Adipose tissue (tissue), 3 donors: ENCODE measurements around the gene GGT7. TPM values are rescaled to one million over a fixed set of nuclear protein-coding genes. Genes with fewer than 3 reads are reported as not detected.
"Not testable (repeated sequence)": the region's sequence is repeated elsewhere in the genome, so short reads cannot be mapped to it uniquely, and the experiment has no call there.

ENCODE experiments used
- H3K27ac ChIP-seq: one replicate; pipeline ENCODE4 v1.5.1; 2013; ENCODE audit warnings: low read depth, low read length
- WGBS, 3 donors: extraction: QIAGEN DNeasy Blood & Tissue Kit; methylation state at CpG; one replicate each; pipeline ENCODE4 v1.1.7; 2013; 5-methylcytosine and 5-hydroxymethylcytosine counted together
- polyA plus RNA-seq, 3 donors: library from polyadenylated mRNA; stranded (reverse); fragments of 200-250 nt; gene quantifications; one replicate each; pipeline ENCODE4 v1.2.3, GENCODE V29; 2013
- donor health status: healthy with polysubstance abuse.
- donor health status: Bipolar disorder and iron deficiency.
- donor health status: healthy.

GGT7 gene
- polyA plus RNA-seq, 3 donors, result 8.1 to 12.8 (median 11.7) TPM

DNA sequence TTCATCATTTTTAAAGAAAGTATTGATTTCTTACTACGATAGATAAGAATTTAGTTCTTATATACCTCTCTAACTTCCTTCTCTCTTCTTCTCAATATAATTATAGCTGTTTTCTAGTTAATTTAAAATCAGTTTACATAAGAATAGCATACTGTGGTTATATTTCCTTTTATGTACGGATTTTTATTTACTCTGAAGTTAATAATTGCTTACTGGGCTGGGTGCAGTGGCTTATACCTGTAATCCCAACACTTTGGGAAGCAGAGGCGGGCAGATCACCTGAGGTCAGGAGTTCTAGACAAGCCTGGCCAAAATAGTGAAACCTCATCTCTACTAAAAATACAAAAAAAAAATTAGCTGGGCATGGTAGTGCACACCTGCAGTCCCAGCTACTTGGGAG lies 13.5 kb upstream of the GGT7 start:
- 38 to 93% (median 91%) methylated on average over 3 of the region's 3 CpGs for WGBS, 3 donors
- H3K27ac ChIP-seq, result no peak overlapping the region

DNA sequence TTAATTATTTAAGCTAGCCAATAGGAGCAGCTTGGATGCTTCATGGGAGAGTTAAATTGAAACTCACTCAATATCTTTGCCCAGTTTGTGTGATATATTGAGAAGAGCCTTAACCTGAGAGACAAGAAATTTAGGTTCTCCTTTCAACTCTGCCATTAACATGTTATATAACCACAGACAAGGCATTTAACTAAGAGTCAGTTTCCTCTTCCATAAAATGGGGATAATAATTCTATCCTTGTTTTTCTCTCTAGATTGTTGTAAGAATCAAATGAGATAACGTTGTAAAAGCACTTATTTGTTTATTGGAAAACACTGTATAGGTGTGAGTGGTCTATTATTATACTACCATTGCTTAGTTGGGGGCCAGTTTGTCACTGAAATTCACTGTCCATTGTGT lies 11.6 kb upstream of the GGT7 start:
- H3K27ac ChIP-seq, result no peak overlapping the region
- WGBS, 3 donors, result 76 to 88% (median 81%) methylated on average over 1 of the region's 1 CpG

DNA sequence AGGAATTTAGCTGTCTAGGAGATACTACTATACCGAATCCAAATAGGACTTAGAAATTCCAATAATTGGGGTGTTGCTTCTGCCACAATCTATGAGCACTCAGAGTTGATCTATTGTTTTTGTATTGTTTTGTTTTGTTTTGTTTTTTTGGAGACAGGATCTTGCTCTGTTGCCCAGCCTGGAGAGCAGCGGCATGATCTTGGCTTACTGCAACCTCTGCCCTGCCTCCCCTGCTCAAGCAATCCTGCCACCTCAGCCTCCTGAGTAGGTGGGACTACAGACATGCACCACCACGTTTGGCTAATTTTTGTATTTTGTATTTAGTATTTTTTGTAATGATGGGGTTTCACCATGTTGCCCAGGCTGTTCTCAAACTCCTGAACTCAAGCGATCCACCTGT lies 11.2 kb upstream of the GGT7 start:
- no peak overlapping the region for H3K27ac ChIP-seq

DNA sequence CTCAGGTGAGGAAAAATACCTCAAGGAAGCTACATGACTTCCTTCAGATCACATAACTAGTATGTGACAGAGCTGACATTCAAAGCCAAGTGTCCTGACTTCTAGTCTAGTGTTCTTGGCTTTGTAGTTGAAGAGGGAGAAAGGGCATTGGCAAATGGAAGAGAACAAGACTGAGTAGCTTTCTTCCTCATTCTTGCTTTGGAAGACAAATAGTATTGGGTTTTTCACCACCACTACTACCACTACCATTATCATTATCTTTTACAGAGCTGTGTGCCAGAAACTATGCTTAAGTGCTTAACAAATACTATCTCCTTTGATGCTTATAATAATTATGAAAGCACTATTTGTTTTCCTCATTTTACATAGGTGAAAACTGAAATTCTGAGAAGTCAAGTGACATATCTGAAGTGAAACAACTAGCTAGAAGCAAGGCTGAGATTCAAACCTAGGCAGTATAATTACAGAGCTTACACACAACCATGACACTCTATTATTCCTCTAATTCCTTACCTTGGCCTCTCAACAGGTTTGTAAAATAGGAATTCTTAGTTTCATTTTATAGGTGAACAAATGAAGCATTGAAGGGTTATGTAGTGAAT lies 10.5 kb upstream of the GGT7 start:
- H3K27ac ChIP-seq, result no peak overlapping the region

More for the DNA sequence above, 11.2 kb upstream of the GGT7 start:
- 86 to 94% (median 91%) methylated on average over 4 of the region's 4 CpGs for WGBS, 3 donors

DNA sequence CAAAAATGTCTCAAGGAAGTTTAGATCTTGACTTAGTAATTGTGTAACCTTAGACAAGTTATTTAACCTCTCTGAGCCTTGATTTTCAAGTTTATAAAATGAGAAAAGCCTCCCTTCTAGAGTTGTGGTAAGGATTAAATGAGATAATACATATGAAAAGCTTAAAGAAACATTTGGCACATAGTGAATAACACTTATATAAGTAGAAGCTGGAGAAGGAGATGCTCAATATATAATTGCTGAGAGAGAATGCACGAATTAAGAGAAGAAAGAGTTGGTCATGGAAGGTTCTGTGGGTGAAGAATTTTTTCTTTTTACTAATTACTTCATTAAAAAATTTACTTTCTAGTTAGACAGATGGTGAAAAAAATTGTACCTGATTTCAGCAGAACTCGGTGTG lies 9.0 kb upstream of the GGT7 start:
- 50 to 70% (median 50%) methylated on average over 2 of the region's 2 CpGs for WGBS, 3 donors
- H3K27ac ChIP-seq, result no peak overlapping the region

DNA sequence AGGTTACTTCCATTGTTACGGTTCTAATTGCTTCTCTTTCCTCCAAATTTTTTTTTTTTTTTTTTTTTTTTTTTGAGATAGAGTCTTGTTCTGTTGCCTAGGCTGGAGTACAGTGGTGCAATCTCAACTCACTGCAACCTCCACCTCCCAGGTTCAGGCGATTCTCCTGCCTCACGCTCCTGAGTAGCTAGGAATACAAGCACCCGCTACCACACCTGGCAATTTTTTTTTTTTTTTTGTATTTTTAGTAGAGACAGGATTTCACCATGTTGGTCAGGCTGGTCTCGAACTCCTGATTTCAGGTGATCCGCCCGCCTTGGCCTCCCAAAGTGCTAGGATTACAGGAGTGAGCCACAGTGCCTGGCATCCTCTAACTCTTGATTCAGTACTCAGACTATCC lies 8.3 kb upstream of the GGT7 start:
- 81 to 88% (median 85%) methylated on average over 7 of the region's 7 CpGs for WGBS, 3 donors
- H3K27ac ChIP-seq, result not testable (repeated sequence)

DNA sequence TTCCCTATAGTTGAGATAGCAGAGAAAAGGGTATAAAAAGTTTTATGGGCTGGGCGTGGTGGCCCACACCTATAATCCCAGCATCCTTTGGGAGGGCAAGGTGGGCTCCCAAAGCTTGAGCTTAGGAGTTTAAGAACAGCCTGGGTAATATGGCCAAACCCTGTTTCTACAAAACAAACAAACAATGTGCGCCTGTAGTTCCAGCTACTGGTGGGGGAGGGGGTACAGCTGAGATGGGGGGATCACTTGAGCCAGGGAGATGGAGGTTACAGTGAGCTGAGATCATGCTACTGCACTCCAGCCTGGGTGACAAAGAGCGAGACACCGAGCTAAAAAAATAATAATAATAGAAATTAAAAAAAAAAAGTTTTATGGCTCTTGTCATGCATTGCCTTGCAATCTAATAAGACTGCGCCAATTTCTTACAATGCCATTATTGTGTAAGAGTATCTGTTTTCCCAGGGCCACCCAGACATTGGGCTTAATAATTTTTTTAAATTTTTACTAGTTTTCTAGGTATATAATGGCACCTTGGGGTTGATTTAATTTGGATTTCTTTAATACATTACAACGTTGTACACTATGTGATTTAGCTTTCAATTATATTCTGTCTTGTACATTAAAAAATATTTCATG lies 7.7 kb upstream of the GGT7 start:
- 75 to 88% (median 83%) methylated on average over 6 of the region's 6 CpGs for WGBS, 3 donors
- H3K27ac ChIP-seq, result no peak overlapping the region

DNA sequence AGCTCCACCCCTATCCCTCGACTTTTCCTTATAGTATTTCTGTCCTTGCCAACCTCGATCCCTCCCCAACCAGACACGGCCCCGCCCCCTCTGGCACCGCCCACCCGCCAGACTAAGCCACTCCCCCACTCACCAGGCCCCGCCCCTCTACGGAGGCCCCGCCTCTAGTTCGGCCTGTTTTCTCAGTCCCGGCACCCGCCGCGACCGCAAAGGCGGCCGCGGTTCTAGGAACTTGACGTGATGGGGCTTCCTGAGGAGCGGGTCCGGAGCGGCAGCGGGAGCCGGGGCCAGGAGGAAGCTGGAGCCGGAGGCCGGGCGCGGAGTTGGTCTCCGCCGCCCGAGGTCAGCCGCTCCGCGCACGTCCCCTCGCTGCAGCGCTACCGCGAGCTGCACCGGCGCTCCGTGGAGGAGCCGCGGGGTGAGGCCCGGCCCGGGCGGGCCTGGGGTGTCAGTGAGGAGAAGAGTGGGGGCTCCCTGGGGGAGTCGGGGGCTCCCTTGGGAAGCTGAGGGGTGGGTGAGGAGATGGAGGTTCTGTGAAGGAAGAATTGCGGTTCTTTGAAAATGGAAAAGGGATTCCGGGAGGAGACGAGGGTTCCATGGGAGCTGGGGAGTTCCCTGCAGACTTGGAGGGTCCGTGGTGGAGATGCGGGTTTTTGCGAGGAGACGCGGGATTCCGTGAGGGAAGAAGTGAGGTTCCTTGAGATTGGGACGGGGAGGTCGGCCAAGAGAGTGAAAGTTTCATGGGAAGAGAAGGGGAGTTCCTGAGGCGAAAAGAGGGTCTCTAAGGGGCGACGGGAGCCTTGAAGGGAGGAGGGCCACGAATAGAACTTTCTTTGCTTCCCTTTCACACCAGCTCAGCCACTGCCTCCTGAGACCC lies 4.0 kb upstream of the GGT7 start, which contains the start of gene ACSS2:
Gene ACSS2, plus strand, starts transcription at position 207 of the 877 bp plus-strand sequence. Its CDS starts 34 bp downstream, at position 241.
- no peak within 1 kb of the TSS for H3K27ac ChIP-seq
- 0 to 1% (median 1%) methylated on average over 61 to 63 of the region's 63 CpGs for WGBS, 3 donors

DNA sequence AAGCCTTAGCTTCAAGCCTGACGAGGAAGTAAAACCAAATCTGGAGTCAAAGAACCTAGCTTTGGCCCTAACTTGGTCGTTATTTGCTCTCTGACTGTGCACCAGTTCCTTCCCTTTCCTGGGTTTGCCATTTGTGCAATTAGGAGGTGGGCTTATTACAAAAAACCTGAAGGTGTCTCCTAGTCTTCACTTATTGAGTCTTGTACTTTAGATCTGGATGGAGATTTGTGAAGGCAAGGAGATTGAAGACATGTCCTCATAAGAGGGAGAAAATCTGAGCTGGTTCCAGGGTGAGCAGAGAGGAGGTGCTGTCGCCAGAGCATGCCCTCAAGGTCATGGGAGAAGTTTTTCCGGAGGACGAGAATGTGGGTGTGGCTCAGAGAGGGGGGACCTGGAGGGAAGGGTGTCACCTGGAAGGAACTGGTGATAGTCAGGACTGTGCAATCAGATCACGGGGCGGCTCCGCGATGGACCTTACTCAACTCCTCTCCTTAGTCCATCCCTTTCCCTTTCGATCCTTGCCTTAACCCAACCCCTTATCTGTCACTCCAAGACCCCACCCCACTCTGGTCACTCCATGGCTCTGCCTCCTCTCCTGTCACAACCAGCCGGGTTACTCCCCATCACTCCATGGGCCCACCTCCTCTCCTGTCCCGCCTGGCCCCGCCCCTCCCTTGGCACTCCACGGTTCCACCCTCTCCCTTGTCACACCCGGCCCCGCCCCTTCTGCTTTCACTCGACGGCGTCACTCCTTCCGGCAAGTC lies 3.2 kb upstream of the GGT7 start:
- WGBS, 3 donors, result 3 to 4% (median 4%) methylated on average over 20 of the region's 20 CpGs
- no peak overlapping the region for H3K27ac ChIP-seq

DNA sequence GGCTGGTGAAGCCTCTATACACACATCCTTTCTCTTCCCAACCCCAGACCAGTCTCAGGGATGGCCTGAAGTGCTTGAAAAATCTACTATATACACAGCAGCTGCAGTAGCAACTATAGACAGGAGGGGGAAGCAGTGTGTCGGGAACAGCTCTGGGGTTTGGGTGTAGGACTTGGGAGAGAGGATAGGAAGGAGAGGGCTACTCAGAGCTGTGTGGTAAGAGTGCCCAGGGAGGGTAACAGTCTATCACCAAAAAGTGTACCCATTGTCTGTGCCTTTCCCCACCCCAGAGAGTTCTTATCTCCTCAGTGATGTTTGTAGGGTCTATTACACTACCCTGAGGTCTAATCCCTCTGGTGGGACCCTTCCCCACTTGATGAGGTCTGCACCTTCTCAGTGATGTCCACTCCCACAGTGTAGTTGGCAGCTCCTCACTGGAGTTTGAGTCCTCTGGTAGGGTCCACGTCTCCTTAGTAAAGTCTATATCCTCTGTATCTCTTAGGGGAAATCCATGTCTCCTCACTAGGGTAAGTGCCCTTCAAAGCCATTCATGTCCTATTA lies 1.5 kb upstream of the GGT7 start:
- WGBS, 3 donors, result 24 to 27% (median 26%) methylated on average over 2 of the region's 2 CpGs
- H3K27ac ChIP-seq, result no peak overlapping the region

DNA sequence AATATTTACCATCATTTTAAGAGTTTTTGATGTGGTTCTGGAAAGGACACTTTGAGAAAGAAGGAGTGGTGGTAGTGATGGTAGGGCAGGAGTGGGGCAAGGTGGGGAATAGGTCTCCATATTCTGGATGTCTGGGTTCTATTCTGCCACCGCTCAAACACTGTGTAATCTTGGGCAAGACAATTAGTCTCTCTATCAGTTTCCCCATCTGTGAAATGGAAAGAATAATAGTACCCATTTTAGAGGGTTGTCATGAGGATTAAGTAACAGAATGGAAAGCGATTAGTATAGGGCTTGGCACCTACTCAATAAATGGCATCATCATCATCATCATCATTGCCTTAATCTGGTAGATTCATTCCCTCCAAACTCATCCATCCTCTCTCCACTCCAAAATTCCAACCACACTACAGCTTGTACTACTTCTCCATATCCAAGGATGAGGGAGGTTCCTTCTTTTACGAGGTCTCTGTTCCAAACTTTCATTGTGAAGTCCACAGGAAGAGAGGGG lies 982 bp upstream of the GGT7 start:
- H3K27ac ChIP-seq, result no peak overlapping the region
- WGBS, 3 donors, result 50 to 51% (median 51%) methylated on average over 3 of the region's 3 CpGs

DNA sequence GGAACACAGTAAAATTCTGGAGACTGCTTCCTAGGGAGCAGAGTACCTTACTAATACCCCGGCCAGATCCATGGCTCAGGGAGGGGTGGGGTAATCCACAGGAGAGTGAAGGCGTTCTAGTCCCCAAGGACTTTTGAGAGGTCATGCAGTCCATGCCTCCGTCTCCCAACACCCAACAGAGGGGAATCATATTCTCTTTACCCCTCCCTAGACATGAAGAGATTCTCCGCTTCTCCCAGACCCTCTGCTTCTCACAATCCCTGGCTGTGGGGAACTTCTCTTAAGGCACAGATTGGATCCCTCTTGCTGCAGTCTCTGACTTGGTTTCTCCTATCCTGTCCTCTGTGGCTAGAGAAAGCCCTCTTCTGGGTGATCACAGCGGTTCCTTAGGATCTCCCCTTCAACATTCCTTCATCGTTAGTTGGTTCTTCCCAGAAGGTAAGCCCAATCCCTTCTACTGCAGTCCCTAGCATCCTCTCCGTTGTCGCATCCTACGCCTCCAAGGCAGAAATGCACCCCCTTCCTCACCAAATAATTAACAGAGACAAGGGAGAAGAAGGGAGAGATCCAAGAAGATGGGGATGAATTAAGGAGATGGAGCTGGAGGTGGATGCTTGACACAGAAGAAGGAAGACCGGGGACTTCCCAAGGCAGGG lies 562 bp downstream of the GGT7 start:
- H3K27ac ChIP-seq, result no peak overlapping the region
- WGBS, 3 donors, result 32 to 52% (median 47%) methylated on average over 10 of the region's 10 CpGs

DNA sequence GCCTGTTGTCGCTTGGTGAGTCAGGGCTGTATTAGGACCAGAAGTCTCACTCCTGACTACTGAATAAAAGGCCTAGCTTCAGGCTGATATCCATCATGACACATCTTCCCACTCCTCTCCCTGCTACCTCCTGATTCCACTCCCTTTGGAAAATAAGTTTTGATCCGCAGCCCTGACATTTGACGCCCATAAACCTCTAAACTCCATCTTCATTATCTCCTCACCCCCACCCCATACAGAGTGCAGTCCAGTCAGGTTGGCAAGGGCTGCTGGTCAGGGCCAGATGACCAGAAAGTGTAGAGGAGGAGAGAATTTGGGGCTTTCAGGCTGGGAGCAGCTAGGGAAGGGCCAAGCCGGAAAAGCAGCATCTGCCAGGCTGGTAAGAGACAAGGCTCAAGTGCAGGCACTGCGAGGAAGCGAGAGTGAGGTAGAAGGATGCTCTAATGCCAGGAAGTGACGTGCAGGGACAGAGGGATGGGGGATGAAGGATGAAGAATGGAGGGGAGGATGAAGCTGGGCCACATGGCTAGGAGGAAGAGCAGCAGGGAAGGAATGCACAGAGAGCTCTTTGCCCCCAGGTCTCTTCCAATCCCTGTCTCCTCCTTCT lies 1.2 kb downstream of the GGT7 start:
- 93 to 96% (median 94%) methylated on average over 7 of the region's 7 CpGs for WGBS, 3 donors
- H3K27ac ChIP-seq, result no peak overlapping the region

DNA sequence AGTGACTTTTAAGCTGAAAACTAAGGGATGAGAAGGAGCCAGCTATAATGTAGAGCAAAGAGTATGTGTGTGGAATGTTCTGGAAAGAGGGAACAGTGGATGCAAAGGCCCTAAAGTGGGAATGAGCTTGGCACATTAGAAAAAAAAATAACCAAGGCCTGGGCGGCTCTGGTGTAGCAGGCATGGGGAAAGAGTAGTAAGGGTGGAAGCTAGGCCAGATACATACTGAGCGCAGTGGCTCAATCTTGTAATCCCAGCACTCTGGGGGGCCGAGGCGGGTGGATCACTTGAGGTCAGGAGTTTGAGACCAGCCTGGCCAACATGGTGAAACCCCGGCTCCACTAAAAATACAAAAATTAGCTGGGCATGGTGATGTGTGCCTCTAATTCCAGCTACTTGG lies 8.4 kb downstream of the GGT7 start:
- WGBS, 3 donors, result 93 to 99% (median 93%) methylated on average over 5 of the region's 5 CpGs
- H3K27ac ChIP-seq, result no peak overlapping the region

DNA sequence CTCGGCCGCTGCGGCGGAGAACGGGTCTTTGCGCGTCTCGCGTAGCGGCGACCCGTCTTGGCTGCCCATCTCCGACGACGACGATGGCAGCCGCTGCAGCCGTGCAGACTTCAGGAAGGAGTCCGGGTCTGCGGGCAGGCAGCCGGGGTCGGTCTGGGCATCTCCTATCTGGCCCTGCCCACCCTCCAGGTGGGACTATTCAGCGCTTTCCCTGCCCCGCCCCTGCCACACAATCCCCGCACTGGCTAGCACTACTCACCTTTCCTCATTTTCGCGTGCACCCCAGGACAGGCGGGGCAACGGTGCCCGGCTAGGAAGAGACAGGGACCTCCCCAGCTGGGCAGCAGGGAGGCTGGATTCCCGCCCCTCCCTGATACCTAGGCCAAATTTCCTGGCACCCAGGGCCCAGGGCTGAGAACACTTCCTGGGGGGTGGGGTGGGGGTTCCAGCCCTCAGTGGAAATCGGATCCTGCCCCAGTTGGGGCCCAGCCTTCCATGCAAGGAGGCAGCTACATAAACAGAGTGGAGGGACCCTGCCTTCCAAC lies 9.2 kb downstream of the GGT7 start:
- WGBS, 3 donors, result 80 to 82% (median 81%) methylated on average over 32 of the region's 32 CpGs
- no peak overlapping the region for H3K27ac ChIP-seq

DNA sequence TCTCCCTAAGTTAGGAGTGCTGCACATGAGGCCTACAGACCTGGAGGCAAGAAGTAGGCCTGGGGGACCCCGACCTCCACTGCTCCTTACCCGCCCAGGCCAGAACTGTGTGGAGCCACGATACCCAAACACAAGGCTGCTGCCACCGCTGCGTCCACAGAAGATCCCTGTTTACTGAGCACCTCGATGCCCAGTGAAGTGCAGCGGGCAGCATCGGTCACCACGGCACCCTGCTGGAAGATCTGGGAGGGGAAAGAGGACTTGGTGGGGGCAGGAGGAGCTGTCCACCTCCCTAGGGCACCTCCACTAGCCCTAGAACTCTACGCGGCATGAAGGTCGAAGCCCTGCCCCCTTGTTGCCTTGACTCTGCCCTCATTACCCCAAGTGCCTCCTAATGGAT lies 9.9 kb downstream of the GGT7 start:
- WGBS, 3 donors, result 87 to 96% (median 93%) methylated on average over 10 to 12 of the region's 12 CpGs
- no peak overlapping the region for H3K27ac ChIP-seq

DNA sequence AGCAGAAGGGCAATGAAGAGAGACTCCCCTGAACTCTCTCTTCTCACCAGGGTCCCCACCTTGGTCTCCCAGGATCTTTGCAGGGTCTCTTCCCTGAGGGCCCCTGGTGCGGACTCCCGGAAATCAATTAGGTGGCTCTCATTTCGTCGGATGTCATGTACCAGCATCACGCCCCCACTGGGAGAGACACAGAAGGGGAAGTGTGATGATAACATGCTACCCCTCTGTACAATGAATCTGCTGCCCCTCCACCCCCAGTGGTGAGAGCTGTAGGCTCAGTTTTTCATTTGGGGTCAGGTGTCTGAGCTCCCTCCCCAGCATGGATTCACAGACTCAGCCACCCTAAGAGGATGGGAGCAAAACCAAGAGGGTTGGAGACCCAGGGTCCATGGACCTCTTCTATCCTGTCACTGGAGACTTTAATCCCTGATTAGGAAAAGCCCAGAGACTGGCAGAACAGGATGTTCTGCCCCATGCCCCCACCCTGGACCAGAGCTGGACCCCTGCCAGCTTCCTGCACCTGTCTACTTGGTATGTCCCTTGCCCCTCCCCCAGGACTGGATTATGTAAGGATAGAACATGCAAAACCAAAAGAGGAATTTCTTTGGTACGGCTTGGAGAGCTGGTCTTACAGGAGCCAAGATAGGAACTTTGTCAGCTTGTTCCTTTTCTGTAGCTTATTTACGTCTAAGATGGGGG lies 11.1 kb downstream of the GGT7 start:
- 72 to 84% (median 82%) methylated on average over 7 of the region's 7 CpGs for WGBS, 3 donors
- H3K27ac ChIP-seq, result no peak overlapping the region
